GOT3 (cell line): ENCODE results near the gene GBP5.
"Not testable (repeated sequence)": the region's sequence is repeated elsewhere in the genome, so short reads cannot be mapped to it uniquely, and the experiment has no call there.

Experiments
- DNase-seq: peaks from one replicate; lab custom pipeline; 2025; ENCODE audit warnings: mixed read lengths; lab: John Stamatoyannopoulos, UW

GBP5 gene, protein sequence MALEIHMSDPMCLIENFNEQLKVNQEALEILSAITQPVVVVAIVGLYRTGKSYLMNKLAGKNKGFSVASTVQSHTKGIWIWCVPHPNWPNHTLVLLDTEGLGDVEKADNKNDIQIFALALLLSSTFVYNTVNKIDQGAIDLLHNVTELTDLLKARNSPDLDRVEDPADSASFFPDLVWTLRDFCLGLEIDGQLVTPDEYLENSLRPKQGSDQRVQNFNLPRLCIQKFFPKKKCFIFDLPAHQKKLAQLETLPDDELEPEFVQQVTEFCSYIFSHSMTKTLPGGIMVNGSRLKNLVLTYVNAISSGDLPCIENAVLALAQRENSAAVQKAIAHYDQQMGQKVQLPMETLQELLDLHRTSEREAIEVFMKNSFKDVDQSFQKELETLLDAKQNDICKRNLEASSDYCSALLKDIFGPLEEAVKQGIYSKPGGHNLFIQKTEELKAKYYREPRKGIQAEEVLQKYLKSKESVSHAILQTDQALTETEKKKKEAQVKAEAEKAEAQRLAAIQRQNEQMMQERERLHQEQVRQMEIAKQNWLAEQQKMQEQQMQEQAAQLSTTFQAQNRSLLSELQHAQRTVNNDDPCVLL

GRCh38 chr1:89272269-89273041 is at the start of gene GBP5:
Gene GBP5, minus strand, starts transcription at chr1:89272860. Its CDS starts 3,305 bp downstream, at chr1:89269555.
- not testable (repeated sequence) for DNase-seq

- DNase-seq: no peak
Measured at GRCh38 chr1:89322402-89322801, 49.7 kb upstream of the GBP5 start.

DNA sequence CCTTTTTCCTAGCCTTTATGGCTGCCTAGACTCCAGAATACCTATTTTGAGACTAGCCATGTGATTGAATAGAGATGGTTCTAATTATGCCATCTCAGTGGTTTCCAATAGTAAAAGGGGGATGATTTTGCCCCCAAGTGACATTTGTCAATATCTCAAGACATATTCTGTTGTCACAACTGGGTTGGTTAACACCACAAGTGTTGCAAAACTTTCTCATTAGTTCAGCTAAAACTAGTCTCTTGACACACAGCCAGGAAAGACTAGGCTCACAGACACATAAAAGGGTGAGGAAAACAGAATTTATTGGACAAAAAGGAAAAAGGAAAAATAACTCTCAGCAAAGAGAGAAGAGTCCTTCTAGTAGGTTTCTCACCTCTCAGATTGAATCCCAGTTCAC is 39.9 kb upstream of the GBP5 start:
- no peak for DNase-seq

- DNase-seq: no peak
Measured at GRCh38 chr1:89311757-89312156, 39.1 kb upstream of the GBP5 start.

- no peak for DNase-seq
Measured at GRCh38 chr1:89310976-89311375, 38.3 kb upstream of the GBP5 start.

DNA sequence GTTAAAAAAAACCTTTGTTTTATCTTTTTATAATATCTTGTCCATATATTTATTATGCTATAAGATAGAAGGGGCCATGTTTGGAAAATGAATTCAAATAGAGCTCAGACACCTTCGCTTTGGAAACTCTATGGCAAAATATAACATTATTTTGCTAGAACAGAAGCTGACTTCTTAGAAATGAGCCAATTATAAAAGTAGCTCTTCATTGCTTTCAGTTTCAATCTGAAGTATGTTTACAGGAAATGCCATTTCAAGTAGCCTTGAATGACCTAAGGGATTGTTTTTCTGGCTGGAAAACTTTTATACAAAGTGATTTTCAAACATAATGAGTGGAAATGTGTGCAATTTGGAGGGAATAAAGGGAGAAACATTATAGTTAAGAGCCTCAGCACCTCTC is 37.8 kb upstream of the GBP5 start:
- DNase-seq: no peak

- DNase-seq: no peak
Measured at GRCh38 chr1:89309828-89310227, 37.2 kb upstream of the GBP5 start.

- no peak for DNase-seq
Measured at GRCh38 chr1:89306273-89306672, 33.6 kb upstream of the GBP5 start.

- DNase-seq: no peak
Measured at GRCh38 chr1:89305493-89305892, 32.8 kb upstream of the GBP5 start.

- no peak for DNase-seq
Measured at GRCh38 chr1:89304572-89305230, 32.0 kb upstream of the GBP5 start.

GRCh38 chr1:89302697-89303332 is 30.2 kb upstream of the GBP5 start:
- DNase-seq: no peak

GRCh38 chr1:89299739-89300463 is 27.2 kb upstream of the GBP5 start:
- not testable (repeated sequence) for DNase-seq

DNA sequence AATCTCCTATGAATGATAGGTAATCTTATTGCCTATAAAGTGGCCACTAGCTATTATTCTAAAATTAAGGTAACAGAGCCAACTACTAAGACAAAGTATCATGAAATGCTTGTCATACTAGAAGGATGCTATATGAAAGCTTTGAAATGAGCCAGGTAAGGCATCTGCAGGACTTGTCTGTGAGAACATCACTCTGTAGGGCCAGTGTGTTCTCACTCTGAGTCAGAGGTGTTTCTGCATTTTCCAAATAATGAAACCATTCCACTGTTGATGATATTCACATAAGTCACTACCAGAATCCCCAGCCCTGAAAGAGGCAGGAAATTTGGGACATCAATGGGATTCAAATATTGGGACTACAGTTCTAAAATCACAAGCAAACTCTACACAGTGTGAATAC is 25.8 kb upstream of the GBP5 start:
- no peak for DNase-seq

- no peak for DNase-seq
Measured at GRCh38 chr1:89295187-89295586, 22.5 kb upstream of the GBP5 start.

GRCh38 chr1:89291276-89291675 is 18.6 kb upstream of the GBP5 start:
- no peak for DNase-seq

DNA sequence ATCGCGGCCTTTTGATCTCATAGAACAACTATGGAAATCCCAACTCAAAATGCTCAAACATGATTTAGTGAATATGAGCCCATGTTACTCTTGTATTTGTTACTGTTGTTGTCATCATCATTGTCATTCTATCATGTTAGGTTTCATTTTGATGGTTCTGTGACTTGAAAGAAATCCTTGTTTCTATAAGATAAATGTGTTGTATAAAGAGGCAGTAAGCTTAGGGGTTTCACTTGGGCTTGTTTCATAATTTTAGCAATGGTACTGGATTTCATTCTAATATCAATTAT is 15.3 kb upstream of the GBP5 start:
- no peak for DNase-seq

- no peak for DNase-seq
Measured at GRCh38 chr1:89287181-89288050, 14.8 kb upstream of the GBP5 start.

DNA sequence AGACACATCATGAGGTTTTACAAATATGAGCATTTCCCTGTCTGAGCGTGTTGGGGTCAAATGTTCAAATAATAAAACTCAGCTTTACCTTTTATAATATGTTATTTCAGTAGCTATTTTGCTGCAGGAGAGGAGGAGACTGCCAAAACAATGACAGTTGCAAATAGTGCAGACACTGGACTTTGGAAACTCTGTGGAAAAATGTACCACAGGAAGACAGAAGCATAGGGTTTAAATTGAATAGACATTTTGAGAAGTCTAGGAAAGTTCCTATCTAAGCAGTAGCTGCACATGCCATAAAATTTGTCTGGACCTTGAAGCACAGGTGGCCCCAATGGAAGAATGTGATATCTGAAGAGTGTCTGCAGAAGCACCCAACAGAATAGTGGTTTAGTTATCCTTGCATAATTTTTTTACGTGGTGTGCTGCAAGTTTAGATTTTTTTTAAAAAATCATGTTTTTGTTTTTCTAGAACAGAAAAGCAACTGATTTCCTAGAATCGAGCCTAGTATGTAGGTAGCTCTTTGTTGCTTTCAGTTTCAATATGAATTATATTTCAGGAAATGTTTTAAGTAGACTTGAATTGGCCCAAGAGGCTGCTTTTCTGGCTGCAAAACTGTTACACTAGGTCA is 14.0 kb upstream of the GBP5 start:
- no peak for DNase-seq

DNA sequence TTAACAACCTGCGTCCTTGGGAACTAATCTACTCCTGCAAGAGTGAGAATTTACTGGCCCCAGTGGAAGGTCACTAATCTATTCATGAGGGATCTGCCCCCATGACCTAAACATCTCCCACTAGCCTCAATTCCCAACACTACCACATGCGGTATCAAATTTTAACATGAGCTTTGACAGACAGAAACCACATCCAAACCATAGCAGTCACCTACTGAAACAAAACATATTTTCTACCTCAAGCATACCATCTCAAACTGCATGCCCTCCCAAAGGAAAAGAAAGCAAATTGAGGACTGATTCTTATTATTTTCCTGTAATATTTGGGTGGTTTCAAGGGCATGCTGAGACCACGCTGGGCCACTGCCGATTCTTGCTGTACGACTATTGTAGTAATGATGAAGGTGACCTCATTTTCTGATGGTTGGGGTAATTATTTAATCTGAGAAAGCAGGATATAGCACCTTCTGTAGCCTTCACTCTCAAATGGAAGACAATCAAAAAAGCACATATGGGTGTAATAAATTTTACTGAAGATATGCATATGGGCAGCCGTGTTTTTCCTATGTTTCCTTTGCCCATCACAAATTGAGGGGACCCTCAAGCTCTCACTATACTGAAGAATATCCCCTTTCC is 13.2 kb upstream of the GBP5 start:
- DNase-seq: no peak
